ENCODE data around the gene KNL1.

KNL1 gene, protein sequence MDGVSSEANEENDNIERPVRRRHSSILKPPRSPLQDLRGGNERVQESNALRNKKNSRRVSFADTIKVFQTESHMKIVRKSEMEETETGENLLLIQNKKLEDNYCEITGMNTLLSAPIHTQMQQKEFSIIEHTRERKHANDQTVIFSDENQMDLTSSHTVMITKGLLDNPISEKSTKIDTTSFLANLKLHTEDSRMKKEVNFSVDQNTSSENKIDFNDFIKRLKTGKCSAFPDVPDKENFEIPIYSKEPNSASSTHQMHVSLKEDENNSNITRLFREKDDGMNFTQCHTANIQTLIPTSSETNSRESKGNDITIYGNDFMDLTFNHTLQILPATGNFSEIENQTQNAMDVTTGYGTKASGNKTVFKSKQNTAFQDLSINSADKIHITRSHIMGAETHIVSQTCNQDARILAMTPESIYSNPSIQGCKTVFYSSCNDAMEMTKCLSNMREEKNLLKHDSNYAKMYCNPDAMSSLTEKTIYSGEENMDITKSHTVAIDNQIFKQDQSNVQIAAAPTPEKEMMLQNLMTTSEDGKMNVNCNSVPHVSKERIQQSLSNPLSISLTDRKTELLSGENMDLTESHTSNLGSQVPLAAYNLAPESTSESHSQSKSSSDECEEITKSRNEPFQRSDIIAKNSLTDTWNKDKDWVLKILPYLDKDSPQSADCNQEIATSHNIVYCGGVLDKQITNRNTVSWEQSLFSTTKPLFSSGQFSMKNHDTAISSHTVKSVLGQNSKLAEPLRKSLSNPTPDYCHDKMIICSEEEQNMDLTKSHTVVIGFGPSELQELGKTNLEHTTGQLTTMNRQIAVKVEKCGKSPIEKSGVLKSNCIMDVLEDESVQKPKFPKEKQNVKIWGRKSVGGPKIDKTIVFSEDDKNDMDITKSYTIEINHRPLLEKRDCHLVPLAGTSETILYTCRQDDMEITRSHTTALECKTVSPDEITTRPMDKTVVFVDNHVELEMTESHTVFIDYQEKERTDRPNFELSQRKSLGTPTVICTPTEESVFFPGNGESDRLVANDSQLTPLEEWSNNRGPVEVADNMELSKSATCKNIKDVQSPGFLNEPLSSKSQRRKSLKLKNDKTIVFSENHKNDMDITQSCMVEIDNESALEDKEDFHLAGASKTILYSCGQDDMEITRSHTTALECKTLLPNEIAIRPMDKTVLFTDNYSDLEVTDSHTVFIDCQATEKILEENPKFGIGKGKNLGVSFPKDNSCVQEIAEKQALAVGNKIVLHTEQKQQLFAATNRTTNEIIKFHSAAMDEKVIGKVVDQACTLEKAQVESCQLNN (N-terminal part only)

DNA sequence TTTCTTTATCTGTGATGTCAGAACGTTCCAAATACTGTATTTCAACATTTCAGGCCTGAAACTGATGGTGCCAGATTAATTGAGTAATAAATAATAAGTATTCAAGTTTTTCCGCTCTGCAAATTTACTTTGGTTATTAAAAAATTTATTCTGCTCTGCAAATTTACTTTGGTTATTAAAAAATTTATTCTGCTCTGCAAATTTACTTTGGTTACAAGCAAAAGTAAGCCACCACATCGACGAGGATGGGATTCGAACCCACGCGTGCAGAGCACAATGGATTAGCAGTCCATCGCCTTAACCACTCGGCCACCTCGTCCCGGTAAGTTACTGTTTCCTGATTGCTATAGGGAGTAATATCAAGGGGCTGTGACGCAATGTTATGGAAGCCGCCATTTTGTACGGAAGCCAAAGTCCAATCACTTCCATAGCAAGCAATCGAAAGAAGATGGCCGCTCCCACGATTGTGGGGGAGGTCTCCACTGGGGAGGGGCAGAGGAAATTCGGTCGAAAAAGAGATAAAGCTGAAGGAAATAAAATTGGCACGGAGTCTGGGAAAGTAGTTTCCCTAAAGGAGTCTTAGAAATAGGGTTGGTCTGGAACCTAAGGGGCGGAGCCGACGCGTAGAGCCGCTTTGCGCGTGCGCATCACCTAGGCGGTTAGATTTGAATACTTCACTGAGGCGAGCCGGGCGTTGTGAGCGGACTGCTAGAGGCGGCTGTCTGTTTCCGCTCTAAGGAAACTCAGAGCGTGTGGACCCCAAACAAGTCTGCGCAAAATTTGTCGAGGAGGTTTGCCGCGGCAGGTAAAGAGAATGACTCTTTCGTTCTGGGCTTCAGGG is at the start of gene KNL1:
Gene KNL1 (plus strand): TSS at position 662 of the 841 bp plus-strand sequence. CDS start 8,683 bp downstream, outside the sequence.
- TF ChIP-seq, protein P1, sequence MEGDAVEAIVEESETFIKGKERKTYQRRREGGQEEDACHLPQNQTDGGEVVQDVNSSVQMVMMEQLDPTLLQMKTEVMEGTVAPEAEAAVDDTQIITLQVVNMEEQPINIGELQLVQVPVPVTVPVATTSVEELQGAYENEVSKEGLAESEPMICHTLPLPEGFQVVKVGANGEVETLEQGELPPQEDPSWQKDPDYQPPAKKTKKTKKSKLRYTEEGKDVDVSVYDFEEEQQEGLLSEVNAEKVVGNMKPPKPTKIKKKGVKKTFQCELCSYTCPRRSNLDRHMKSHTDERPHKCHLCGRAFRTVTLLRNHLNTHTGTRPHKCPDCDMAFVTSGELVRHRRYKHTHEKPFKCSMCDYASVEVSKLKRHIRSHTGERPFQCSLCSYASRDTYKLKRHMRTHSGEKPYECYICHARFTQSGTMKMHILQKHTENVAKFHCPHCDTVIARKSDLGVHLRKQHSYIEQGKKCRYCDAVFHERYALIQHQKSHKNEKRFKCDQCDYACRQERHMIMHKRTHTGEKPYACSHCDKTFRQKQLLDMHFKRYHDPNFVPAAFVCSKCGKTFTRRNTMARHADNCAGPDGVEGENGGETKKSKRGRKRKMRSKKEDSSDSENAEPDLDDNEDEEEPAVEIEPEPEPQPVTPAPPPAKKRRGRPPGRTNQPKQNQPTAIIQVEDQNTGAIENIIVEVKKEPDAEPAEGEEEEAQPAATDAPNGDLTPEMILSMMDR (IDR thresholded peaks at IDR 0.05; ENCODE audit: control insufficient read depth, insufficient read depth, low read depth, low read length, missing control alignments): no peak

GRCh38 chr15:40545457-40545856 is 48.6 kb upstream of the KNL1 start:
- TF ChIP-seq, protein P1 (IDR thresholded peaks at IDR 0.05; ENCODE audit: control insufficient read depth, insufficient read depth, low read depth, low read length, missing control alignments): no peak
- DNase-seq (ENCODE audit: low read depth): no peak
- H3K4me3 ChIP-seq (ENCODE audit: control insufficient read depth, low read depth, low read length): no peak overlapping the region

More for the DNA sequence above, at the start of gene KNL1:
- peak; percentile 81 for DNase-seq (ENCODE audit: low read depth)
- H3K4me3 ChIP-seq (ENCODE audit: control insufficient read depth, low read depth, low read length): peak within 1 kb of the TSS; percentile 71

DNA sequence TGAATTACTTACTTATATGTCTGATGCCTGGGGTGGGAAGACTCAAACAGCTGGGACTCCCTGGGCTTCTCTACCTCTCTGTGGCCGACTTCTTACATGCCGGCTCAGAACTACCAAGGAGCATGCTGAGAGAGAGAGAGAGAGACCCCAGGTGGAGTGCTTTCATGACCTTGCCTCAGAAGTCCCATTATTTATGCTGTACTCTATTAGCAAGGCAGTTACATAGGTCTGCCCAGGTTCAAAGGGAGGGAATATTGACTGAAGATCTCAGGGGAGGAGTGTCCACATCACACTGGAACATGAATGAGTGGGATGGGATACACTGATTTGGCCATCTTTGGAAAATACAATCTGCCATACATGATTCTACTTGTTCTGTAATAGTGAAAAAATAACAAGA is 45.4 kb upstream of the KNL1 start:
- H3K4me3 ChIP-seq (ENCODE audit: control insufficient read depth, low read depth, low read length): no peak overlapping the region
- DNase-seq (ENCODE audit: low read depth): no peak
- TF ChIP-seq, protein P1 (IDR thresholded peaks at IDR 0.05; ENCODE audit: control insufficient read depth, insufficient read depth, low read depth, low read length, missing control alignments): no peak

DNA sequence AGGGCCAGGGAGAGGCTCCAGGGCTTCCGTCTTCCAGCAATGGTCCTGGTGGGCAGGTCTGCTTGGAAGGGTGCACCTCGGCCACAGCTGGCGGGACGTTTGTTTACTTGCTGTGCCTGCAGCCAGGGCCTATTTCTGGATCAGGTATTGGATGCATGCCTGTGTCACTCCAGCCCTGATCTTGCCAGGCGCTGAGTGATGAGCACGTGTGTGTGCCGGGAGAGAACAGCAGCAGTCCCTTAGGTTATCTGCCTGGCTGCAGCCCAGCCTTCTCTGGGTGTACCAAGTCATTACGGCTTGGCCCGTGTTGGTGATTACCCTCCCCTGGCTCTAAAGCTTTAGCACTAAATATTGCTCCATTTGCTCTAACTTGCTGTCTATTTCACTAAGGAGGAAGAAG is 44.2 kb upstream of the KNL1 start:
- no peak for DNase-seq (ENCODE audit: low read depth)
- TF ChIP-seq, protein P1 (IDR thresholded peaks at IDR 0.05; ENCODE audit: control insufficient read depth, insufficient read depth, low read depth, low read length, missing control alignments): no peak
- no peak overlapping the region for H3K4me3 ChIP-seq (ENCODE audit: control insufficient read depth, low read depth, low read length)

GRCh38 chr15:40550341-40551037 is 43.6 kb upstream of the KNL1 start:
- no peak overlapping the region for H3K4me3 ChIP-seq (ENCODE audit: control insufficient read depth, low read depth, low read length)
- DNase-seq (ENCODE audit: low read depth): no peak
- TF ChIP-seq, protein P1 (IDR thresholded peaks at IDR 0.05; ENCODE audit: control insufficient read depth, insufficient read depth, low read depth, low read length, missing control alignments): no peak
